OCI-LY1 (cell line): Measurements from ENCODE around the gene ATP6V0E1.

Experiments
- CTCF ChIP-seq: fragments of 200-600 bp; sonication (generic), shearing (Covaris generic); IDR thresholded peaks from 2 replicates; pipeline ENCODE4 v1.5.1; 2017; ENCODE audit warnings: mild to moderate bottlenecking, antibody characterized with exemption, low read length, moderate library complexity, mixed read lengths
- EZH2 ChIP-seq: fragments of 200-600 bp; sonication (generic), shearing (Covaris generic); IDR thresholded peaks from 2 replicates; pipeline ENCODE4 v1.8.0; 2017; ENCODE audit warnings: borderline replicate concordance, mixed run types, mild to moderate bottlenecking, antibody characterized with exemption, low read length, moderate library complexity, mixed read lengths

- TF ChIP-seq CTCF (no peak), EZH2 (no peak)
These were observed 61.9 kb downstream of the ATP6V0E1 start for GRCh38 chr5:173045474-173045873.
